ENCODE data around the gene AKR7A3. TPM values are rescaled to one million over a fixed set of nuclear protein-coding genes. Genes with fewer than 3 reads are reported as not detected.

AKR7A3 gene
- total RNA-seq, 2 donors from 2014 or later, result 2.5 to 3.9 TPM

DNA sequence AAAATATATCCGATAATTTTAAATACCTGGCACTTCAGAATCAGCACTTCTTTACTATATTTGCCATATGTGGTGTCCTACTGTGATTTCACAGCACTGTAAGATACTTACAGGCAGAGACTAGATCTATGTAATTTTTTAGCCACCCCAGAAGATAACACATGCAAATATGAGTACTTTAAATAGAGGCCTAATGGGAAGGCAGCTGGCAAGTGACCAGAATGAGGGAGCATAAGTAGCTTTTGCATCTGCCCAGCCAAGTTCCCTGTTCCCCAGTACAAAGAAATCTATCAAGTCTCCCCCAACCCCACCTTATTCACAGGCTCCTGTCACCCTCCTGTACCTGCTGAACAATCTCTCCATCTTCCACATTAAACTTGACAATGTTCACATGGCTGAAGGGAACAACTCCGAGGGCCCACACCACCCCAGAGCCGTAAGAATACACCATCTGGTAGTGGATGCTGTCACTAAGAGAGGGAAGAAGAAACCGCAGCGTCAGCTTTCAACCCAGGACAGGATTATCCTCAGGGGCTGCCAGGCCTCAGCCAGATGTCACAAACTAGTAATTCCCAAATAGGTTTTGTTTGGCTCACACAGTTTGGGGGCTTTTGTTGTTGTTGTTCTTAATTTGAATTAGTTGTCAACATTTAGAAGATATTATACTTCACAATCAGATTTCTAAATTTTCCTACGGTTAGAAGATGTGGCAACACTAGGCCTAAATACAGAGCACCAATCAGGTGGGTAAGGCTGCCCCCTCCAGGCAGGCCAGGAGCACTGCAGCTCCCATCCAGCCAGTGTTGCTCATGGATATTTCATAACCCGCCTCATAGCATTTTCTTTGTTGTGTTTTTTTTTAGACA lies 47.7 kb downstream of the AKR7A3 start:
- Histone ChIP-seq H3K36me3 (peaks cover 54% of the 10 kb centered on the region), H3K4me3 (no peak overlapping the region), H3K9me3 (no peaks in the 10 kb centered on the region), H3K4me1 (ENCODE audit: control insufficient read depth in 1 of 2, low read depth in 2 of 2) (no peaks in the 10 kb centered on the region), H3K27me3 (replicated peaks; ENCODE audit: insufficient read depth) (no peaks in the 10 kb centered on the region), H3K27ac (no peak overlapping the region)
- DNase-seq (ENCODE audit: low spot score), result no peak
- TF ChIP-seq, protein P1, sequence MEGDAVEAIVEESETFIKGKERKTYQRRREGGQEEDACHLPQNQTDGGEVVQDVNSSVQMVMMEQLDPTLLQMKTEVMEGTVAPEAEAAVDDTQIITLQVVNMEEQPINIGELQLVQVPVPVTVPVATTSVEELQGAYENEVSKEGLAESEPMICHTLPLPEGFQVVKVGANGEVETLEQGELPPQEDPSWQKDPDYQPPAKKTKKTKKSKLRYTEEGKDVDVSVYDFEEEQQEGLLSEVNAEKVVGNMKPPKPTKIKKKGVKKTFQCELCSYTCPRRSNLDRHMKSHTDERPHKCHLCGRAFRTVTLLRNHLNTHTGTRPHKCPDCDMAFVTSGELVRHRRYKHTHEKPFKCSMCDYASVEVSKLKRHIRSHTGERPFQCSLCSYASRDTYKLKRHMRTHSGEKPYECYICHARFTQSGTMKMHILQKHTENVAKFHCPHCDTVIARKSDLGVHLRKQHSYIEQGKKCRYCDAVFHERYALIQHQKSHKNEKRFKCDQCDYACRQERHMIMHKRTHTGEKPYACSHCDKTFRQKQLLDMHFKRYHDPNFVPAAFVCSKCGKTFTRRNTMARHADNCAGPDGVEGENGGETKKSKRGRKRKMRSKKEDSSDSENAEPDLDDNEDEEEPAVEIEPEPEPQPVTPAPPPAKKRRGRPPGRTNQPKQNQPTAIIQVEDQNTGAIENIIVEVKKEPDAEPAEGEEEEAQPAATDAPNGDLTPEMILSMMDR (IDR thresholded peaks at IDR 0.05), result peak; percentile 91
- peak; percentile 38 for ATAC-seq (ENCODE audit: insufficient number of reproducible peaks, low FRiP score, low read depth)

DNA sequence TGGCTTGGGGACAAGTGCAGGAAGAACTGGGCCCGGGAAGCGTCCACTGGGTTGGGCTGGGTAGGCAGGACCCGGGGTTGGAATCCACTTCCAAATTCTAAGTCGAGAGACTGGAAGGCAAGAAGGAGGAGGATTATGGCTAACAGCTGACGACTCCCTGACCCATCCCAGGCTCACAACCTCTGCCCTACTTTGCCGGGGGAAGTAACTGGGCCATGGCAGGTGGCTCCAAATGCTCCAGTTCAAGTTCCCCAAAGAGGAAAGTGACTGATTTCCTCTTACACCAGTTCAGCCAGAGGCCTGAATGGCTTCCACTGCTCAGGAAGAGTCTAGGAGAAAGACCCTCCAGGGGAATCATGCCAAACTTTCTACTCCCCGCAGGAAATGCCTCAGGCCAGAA lies 48.7 kb downstream of the AKR7A3 start:
- DNase-seq (ENCODE audit: low spot score) (no peak), ATAC-seq (ENCODE audit: insufficient number of reproducible peaks, low FRiP score, low read depth) (no peak)
- Histone ChIP-seq H3K9me3 (no peaks in the 10 kb centered on the region), H3K36me3 (peaks cover 63% of the 10 kb centered on the region), H3K4me1 (ENCODE audit: control insufficient read depth in 1 of 2, low read depth in 2 of 2) (no peaks in the 10 kb centered on the region), H3K4me3 (no peak overlapping the region), H3K27ac (no peak overlapping the region), H3K27me3 (replicated peaks; ENCODE audit: insufficient read depth) (no peaks in the 10 kb centered on the region)
- TF ChIP-seq, protein P1 (IDR thresholded peaks at IDR 0.05), result no peak

DNA sequence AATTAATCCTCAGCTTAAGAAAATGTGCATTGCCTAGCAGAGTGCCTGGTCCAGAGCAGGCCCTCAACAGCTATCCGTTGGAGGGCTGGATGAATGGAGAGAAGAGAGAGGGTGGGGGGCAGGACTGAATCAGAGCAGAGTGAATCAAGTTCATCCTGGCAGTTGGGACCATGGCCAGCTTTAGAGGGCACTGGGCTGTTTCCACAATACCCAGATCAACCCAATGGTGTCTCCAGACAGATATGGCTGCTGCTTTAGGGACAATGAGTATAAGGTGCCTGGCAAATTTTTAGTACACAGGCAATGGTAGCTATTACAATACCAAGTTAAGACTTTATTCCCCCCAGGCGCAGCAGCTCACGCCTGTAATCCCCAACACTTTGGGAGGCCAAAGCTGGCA lies 54.3 kb downstream of the AKR7A3 start:
- no peak for DNase-seq (ENCODE audit: low spot score)
- H3K27ac ChIP-seq, result no peak overlapping the region
- H3K27me3 ChIP-seq (replicated peaks; ENCODE audit: insufficient read depth), result no peaks in the 10 kb centered on the region
- no peak overlapping the region for H3K4me3 ChIP-seq
- no peaks in the 10 kb centered on the region for H3K4me1 ChIP-seq (ENCODE audit: control insufficient read depth in 1 of 2, low read depth in 2 of 2)
- H3K36me3 ChIP-seq, result peaks cover 80% of the 10 kb centered on the region
- H3K9me3 ChIP-seq, result no peaks in the 10 kb centered on the region
- ATAC-seq (ENCODE audit: insufficient number of reproducible peaks, low FRiP score, low read depth), result no peak
- TF ChIP-seq, protein P1 (IDR thresholded peaks at IDR 0.05), result no peak

Other genes with a start within 250 kb of the AKR7A3 start
- gene UBR4, start 78.5 kb downstream of the AKR7A3 start, total RNA-seq, result 100 to 1,000 TPM; 231 to 266 TPM
- gene EMC1, start 37.2 kb downstream of the AKR7A3 start, total RNA-seq, result 10 to 100 TPM; 39.3 to 63.0 TPM
- 10 to 100 TPM in 1 of 2 donors, 1 to 10 TPM in 1; 8.8 to 29.6 TPM for gene MRTO4, start 37.0 kb downstream of the AKR7A3 start, total RNA-seq
- 10 to 100 TPM; 67.1 to 71.5 TPM for gene AKR7A2, start 23.4 kb upstream of the AKR7A3 start, total RNA-seq
- gene SLC66A1, start 23.6 kb upstream of the AKR7A3 start, total RNA-seq, result 10 to 100 TPM; 11.4 to 12.0 TPM
- gene CAPZB, start 196.8 kb upstream of the AKR7A3 start, total RNA-seq, result 100 to 1,000 TPM; 119 to 174 TPM